H9 (cell line): Measurements from ENCODE around the gene BICDL1. TPM values are rescaled to one million over a fixed set of nuclear protein-coding genes. Genes with fewer than 3 reads are reported as not detected.

Experiments used
- DNase-seq: peaks from one replicate; pipeline ENCODE4 v3.0.0-alpha.2; 2017
- H2AFZ ChIP-seq: one replicate; pipeline ENCODE4 v1.6.1; 2013; ENCODE audit warnings: mild to moderate bottlenecking, low read length, control low read depth, moderate library complexity
- H2AK5ac ChIP-seq: 2 replicates; pipeline ENCODE4 v1.6.1; 2013; ENCODE audit warnings: low read length, control low read depth, mixed read lengths; ENCODE audit not compliant: insufficient read length
- H2BK120ac ChIP-seq: one replicate; pipeline ENCODE4 v1.6.1; 2013; ENCODE audit warnings: low read depth, mild to moderate bottlenecking, low read length, control low read depth, inconsistent platforms; ENCODE audit not compliant: poor library complexity, severe bottlenecking
- H2BK12ac ChIP-seq: 2 replicates; pipeline ENCODE4 v1.6.1; 2013; ENCODE audit warnings: low read length, control low read depth, mixed read lengths, low read depth; ENCODE audit not compliant: insufficient read length
- H2BK15ac ChIP-seq: 2 replicates; pipeline ENCODE4 v1.6.1; 2013; ENCODE audit warnings: low read depth, low read length, control low read depth
- H2BK20ac ChIP-seq: one replicate; pipeline ENCODE4 v1.6.1; 2013; ENCODE audit warnings: low read depth, mild to moderate bottlenecking, low read length, control low read depth, inconsistent platforms; ENCODE audit not compliant: poor library complexity, severe bottlenecking
- H2BK5ac ChIP-seq: 2 replicates; pipeline ENCODE4 v1.6.1; 2013; ENCODE audit warnings: low read length, control low read depth, mixed read lengths; ENCODE audit not compliant: insufficient read length
- H3K14ac ChIP-seq: 2 replicates; pipeline ENCODE4 v1.6.1; 2013; ENCODE audit warnings: low read length, control low read depth; ENCODE audit not compliant: insufficient read depth
- H3K18ac ChIP-seq: 2 replicates; pipeline ENCODE4 v1.6.1; 2013; ENCODE audit warnings: low read depth, mild to moderate bottlenecking, mixed read lengths, low read length, control low read depth; ENCODE audit not compliant: insufficient read length
- H3K23ac ChIP-seq: 2 replicates; pipeline ENCODE4 v1.6.1; 2013; ENCODE audit warnings: low read length, control low read depth, mixed read lengths, low read depth; ENCODE audit not compliant: insufficient read length
- H3K23me2 ChIP-seq: 2 replicates; pipeline ENCODE4 v1.6.1; 2013; ENCODE audit warnings: low read depth, mild to moderate bottlenecking, mixed read lengths, low read length, control low read depth; ENCODE audit not compliant: insufficient read length, poor library complexity, severe bottlenecking
- H3K27ac ChIP-seq: 2 replicates; pipeline ENCODE4 v1.5.1; 2013; ENCODE audit warnings: low read length, control low read depth, mixed read lengths, low read depth; ENCODE audit not compliant: insufficient read length
- H3K27me3 ChIP-seq: 2 replicates; pipeline ENCODE4 v1.6.1; 2013; ENCODE audit warnings: low read length, control low read depth, inconsistent platforms; ENCODE audit not compliant: insufficient read depth
- H3K4ac ChIP-seq: 2 replicates; pipeline ENCODE4 v1.6.1; 2013; ENCODE audit warnings: low read depth, mild to moderate bottlenecking, control low read depth, inconsistent platforms, low read length, moderate library complexity
- H3K4me1 ChIP-seq: 2 replicates; pipeline ENCODE4 v1.6.1; 2013; ENCODE audit warnings: low read length, control low read depth, inconsistent platforms; ENCODE audit not compliant: insufficient read depth
- H3K4me2 ChIP-seq: 2 replicates; pipeline ENCODE4 v1.6.1; 2013; ENCODE audit warnings: low read length, control low read depth, mixed read lengths; ENCODE audit not compliant: insufficient read length, insufficient read depth
- H3K56ac ChIP-seq: 2 replicates; pipeline ENCODE4 v1.6.1; 2013; ENCODE audit warnings: low read depth, mild to moderate bottlenecking, mixed read lengths, low read length, control low read depth; ENCODE audit not compliant: insufficient read length
- H3K79me1 ChIP-seq: 2 replicates; pipeline ENCODE4 v1.6.1; 2013; ENCODE audit warnings: low read depth, mild to moderate bottlenecking, moderate library complexity, low read length, control low read depth, inconsistent platforms; ENCODE audit not compliant: insufficient read depth, poor library complexity, severe bottlenecking
- H3K79me2 ChIP-seq: 2 replicates; pipeline ENCODE4 v1.6.1; 2013; ENCODE audit warnings: low read length, control low read depth, inconsistent platforms; ENCODE audit not compliant: insufficient read depth
- H3K9ac ChIP-seq: 2 replicates; pipeline ENCODE4 v1.6.1; 2013; ENCODE audit warnings: low read length, control low read depth, mixed read lengths; ENCODE audit not compliant: insufficient read length; ENCODE audit errors: extremely low read depth
- H3K9me3 ChIP-seq: one replicate; pipeline ENCODE4 v1.6.1; 2013; ENCODE audit warnings: low read depth, low read length, inconsistent platforms; ENCODE audit not compliant: control insufficient read depth
- H3T11ph ChIP-seq: one replicate; pipeline ENCODE4 v1.6.1; 2013; ENCODE audit warnings: mild to moderate bottlenecking, low read length, control low read depth, inconsistent platforms
- H4K20me1 ChIP-seq: one replicate; pipeline ENCODE4 v1.6.1; 2013; ENCODE audit not compliant: control insufficient read depth, insufficient read length, insufficient read depth
- H4K5ac ChIP-seq: 2 replicates; pipeline ENCODE4 v1.6.1; 2013; ENCODE audit warnings: low read depth, mild to moderate bottlenecking, mixed read lengths, low read length, control low read depth; ENCODE audit not compliant: insufficient read length
- H4K8ac ChIP-seq: replicated peaks from 2 replicates; pipeline ENCODE4 v1.6.1; 2013; ENCODE audit warnings: low read length, control low read depth, mixed read lengths, low read depth; ENCODE audit not compliant: insufficient read length
- H4K91ac ChIP-seq: 2 replicates; pipeline ENCODE4 v1.6.1; 2013; ENCODE audit warnings: low read depth, mild to moderate bottlenecking, moderate library complexity, mixed read lengths, low read length, control low read depth; ENCODE audit not compliant: insufficient read length
- H3K27ac Mint-ChIP-seq, 3 experiments: 2 replicates in 2 of 3; 3 replicates in 1 of 3; pipeline ENCODE4 v1.8.0; 2020 to 2021; ENCODE audit warnings: mixed read lengths in 3 of 3, mild to moderate bottlenecking in 1 of 3, moderate library complexity in 1 of 3
- H3K27me3 Mint-ChIP-seq: 2 replicates; pipeline ENCODE4 v1.8.0; 2021; ENCODE audit warnings: low read depth, mild to moderate bottlenecking, moderate library complexity, mixed read lengths
- H3K36me3 Mint-ChIP-seq, 3 experiments: 2 replicates in 2 of 3; 3 replicates in 1 of 3; pipeline ENCODE4 v1.8.0; 2020 to 2021; ENCODE audit warnings: low read depth in 3 of 3, mixed read lengths in 3 of 3; ENCODE audit not compliant: insufficient read depth in 1 of 3
- H3K4me1 Mint-ChIP-seq, 2 experiments: 2 replicates each; pipeline ENCODE4 v1.8.0; 2020; ENCODE audit warnings: mixed read lengths in 2 of 2
- H3K4me3 Mint-ChIP-seq, 2 experiments: 2 replicates in 1 of 2; 3 replicates in 1 of 2; pipeline ENCODE4 v1.8.0; 2020 to 2021; ENCODE audit warnings: mild to moderate bottlenecking in 2 of 2, mixed read lengths in 2 of 2, moderate library complexity in 1 of 2
- H3K9me3 Mint-ChIP-seq, 2 experiments: 2 replicates in 1 of 2; 3 replicates in 1 of 2; pipeline ENCODE4 v1.8.0; 2020; ENCODE audit warnings: mild to moderate bottlenecking in 2 of 2, mixed read lengths in 2 of 2, moderate library complexity in 1 of 2
- CTCF ChIP-seq: fragments of 200-600 bp; sonication (generic); conservative IDR thresholded peaks from 3 replicates; pipeline ENCODE4 v1.8.0; 2021; ENCODE audit warnings: antibody characterized with exemption, mild to moderate bottlenecking
- WGBS: extraction: QIAGEN DNeasy Blood & Tissue Kit; methylation state at CpG from one replicate; pipeline ENCODE4 v1.1.7; 2013; ENCODE audit warnings: missing lambda C conversion rate, low lambda C conversion rate, mixed read lengths; ENCODE audit not compliant: insufficient read length; ENCODE audit errors: extremely low coverage; 5-methylcytosine and 5-hydroxymethylcytosine counted together
- total RNA-seq: library from RNA; stranded (reverse); gene quantifications from 2 replicates; pipeline ENCODE4 v1.2.1, GENCODE V29; 2021

The BICDL1 gene
- total RNA-seq, 1 experiment from 2014 or later, result 13.8 TPM

GRCh38 chr12:120065472-120065871 lies 76.4 kb downstream of the BICDL1 start:
- Mint-ChIP-seq H3K9me3 (no peaks in the 10 kb centered on the region), H3K4me1 (peaks cover 6 to 9% of the 10 kb centered on the region in 2 experiments), H3K36me3 (no peaks in the 10 kb centered on the region), H3K4me3 (no peak overlapping the region), H3K27ac (no peak overlapping the region), H3K27me3 (no peaks in the 10 kb centered on the region; the same call in 1 of the 2 replicates)
- Histone ChIP-seq H2AFZ (no peak overlapping the region), H3K23ac (no peak overlapping the region), H3K9me3 (no peaks in the 10 kb centered on the region), H3K27me3 (no peaks in the 10 kb centered on the region), H3T11ph (no peak overlapping the region), H3K56ac (no peak overlapping the region), H3K27ac (no peak overlapping the region), H4K5ac (no peak overlapping the region), H3K79me1 (no peaks in the 10 kb centered on the region), H3K18ac (no peak overlapping the region), H2BK120ac (no peak overlapping the region), H2BK12ac (no peak overlapping the region), H4K8ac (no peak overlapping the region), H3K4me2 (no peak overlapping the region), H2BK20ac (no peak overlapping the region), H3K14ac (no peak overlapping the region), H3K79me2 (peaks cover 2% of the 10 kb centered on the region; the same call in 1 of the 2 replicates), H2BK15ac (no peak overlapping the region), H3K4ac (no peak overlapping the region), H2AK5ac (no peak overlapping the region), H2BK5ac (no peak overlapping the region), H4K20me1 (no peaks in the 10 kb centered on the region), H3K4me1 (no peaks in the 10 kb centered on the region), H3K23me2 (no peaks in the 10 kb centered on the region), H3K9ac (no peak overlapping the region), H4K91ac (no peak overlapping the region)
- no CpG with 5 or more reads among the region's 1 CpG for WGBS
- DNase-seq, result no peak
- TF ChIP-seq CTCF, result no peak
